Erythroblast (primary cell): ENCODE data around the gene GSTCD.

ENCODE experiments used
- GATA1 ChIP-seq: IDR thresholded peaks from 2 replicates; pipeline ENCODE4 v1.6.1; 2011; ENCODE audit warnings: low read depth, mild to moderate bottlenecking, control low read depth, low read length, moderate library complexity
- POLR2A ChIP-seq: IDR thresholded peaks from 2 replicates; pipeline ENCODE4 v1.6.1; 2011; ENCODE audit warnings: mild to moderate bottlenecking, low read length

DNA sequence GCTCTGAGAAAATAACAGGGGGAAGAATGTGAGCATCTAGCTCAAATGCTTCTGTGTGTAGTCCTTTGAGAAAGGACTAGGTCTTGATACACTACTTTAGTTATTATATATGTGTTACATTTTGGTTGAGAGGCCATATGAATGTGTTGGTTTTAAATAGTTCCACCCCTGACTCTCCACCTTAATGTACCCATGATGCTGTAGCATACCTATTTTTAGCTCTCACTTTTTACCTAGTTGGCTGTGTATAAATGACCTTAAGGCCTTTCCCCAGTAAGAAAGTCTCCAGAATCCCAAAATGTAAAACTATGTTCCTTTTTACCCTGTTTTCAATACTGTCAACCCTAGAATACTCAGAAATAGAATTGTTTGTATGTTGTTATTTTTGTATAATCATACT, 166.6 kb downstream of the GSTCD start:
- no peak for TF ChIP-seq POLR2A
- no peak for TF ChIP-seq GATA1
